ENCODE measurements around the gene APCS. TPM values are rescaled to one million over a fixed set of nuclear protein-coding genes. Genes with fewer than 3 reads are reported as not detected.

Gene APCS
- total RNA-seq, 1 experiment from 2014 or later, result not detected

DNA sequence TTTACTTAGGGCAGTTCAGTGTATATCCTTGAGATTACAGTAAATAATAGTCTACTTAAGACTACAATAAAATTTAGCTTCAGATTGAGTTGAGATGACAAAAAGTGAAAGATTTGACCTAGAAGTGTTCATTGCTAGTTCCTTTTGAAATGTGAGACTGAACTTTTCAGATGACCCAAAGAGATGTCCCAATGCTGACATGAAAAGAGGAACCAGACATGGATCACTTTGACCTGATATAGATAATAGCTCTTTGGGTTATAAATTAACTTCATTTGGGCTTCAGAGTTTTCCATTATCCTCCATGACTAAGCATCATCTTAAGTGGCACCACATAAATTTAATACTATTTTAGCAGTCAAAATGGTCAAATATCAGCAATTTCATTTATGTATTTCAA, 26.1 kb upstream of the APCS start:
- intact Hi-C loops (cut with micrococcal nuclease), result no loop called here
- no peak for DNase-seq
- Histone ChIP-seq H3K36me3 (ENCODE audit: low read depth, low read length) (no peaks in the 10 kb centered on the region), H3K79me2 (ENCODE audit: low read length) (no peaks in the 10 kb centered on the region), H3K9ac (ENCODE audit: low read length) (no peak overlapping the region), H3K4me2 (ENCODE audit: low read length) (no peak overlapping the region), H3K9me3 (ENCODE audit: low read length) (no peaks in the 10 kb centered on the region), H2AFZ (ENCODE audit: low read length) (no peak overlapping the region), H4K20me1 (ENCODE audit: low read length) (no peaks in the 10 kb centered on the region), H3K4me3 (ENCODE audit: low read length) (no peak overlapping the region), H3K9me2 (replicated peaks; ENCODE audit: low read length) (no peaks in the 10 kb centered on the region), H3K27me3 (ENCODE audit: low read length) (peaks cover 7% of the 10 kb centered on the region), H3F3A (ENCODE audit: low read length, unreplicated experiment) (no peaks in the 10 kb centered on the region), H3K27ac (ENCODE audit: low read length) (no peak overlapping the region), H3K4me1 (ENCODE audit: insufficient read depth, low read length) (no peaks in the 10 kb centered on the region)
- ATAC-seq, result no peak
- ChIA-PET POLR2A (ENCODE audit: unreplicated experiment) (no interaction called here), CTCF (no interaction called here)
- no peak for TF ChIP-seq EZH2 (IDR thresholded peaks at IDR 0.05; ENCODE audit: low read length, unreplicated experiment)
- TF ChIP-seq EZH2phosphoT487 (IDR thresholded peaks at IDR 0.05; ENCODE audit: borderline replicate concordance, low read length), result no peak
- TF ChIP-seq, protein P1, sequence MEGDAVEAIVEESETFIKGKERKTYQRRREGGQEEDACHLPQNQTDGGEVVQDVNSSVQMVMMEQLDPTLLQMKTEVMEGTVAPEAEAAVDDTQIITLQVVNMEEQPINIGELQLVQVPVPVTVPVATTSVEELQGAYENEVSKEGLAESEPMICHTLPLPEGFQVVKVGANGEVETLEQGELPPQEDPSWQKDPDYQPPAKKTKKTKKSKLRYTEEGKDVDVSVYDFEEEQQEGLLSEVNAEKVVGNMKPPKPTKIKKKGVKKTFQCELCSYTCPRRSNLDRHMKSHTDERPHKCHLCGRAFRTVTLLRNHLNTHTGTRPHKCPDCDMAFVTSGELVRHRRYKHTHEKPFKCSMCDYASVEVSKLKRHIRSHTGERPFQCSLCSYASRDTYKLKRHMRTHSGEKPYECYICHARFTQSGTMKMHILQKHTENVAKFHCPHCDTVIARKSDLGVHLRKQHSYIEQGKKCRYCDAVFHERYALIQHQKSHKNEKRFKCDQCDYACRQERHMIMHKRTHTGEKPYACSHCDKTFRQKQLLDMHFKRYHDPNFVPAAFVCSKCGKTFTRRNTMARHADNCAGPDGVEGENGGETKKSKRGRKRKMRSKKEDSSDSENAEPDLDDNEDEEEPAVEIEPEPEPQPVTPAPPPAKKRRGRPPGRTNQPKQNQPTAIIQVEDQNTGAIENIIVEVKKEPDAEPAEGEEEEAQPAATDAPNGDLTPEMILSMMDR (conservative IDR thresholded peaks at IDR 0.05; ENCODE audit: low read depth, low read length), result no peak
- no TSS peak for BruUV-seq (replicated peaks)

DNA sequence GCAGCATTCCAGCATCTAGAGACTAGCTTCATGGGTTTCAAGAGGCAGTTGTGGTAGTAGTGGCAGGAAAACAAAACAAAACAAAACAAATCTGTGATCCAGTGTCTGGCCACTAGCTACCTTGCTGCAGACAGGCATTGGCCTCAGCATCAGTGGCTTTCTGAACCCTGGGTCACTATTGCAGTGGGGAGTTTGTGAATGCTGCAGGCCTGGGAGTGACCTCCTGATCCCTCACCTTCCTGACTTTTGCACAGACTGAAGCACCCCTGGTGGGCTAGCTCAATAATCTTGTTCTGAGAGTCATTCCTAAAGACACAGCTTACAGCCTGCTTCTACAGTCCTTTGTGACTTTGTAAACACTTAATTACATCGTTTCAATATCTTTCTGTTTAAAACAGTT, 24.9 kb upstream of the APCS start:
- no peak for DNase-seq
- intact Hi-C loops (cut with micrococcal nuclease), result no loop called here
- H3K4me3 ChIP-seq (ENCODE audit: low read length), result no peak overlapping the region
- H3F3A ChIP-seq (ENCODE audit: low read length, unreplicated experiment), result no peaks in the 10 kb centered on the region
- H3K79me2 ChIP-seq (ENCODE audit: low read length), result no peaks in the 10 kb centered on the region
- H3K27ac ChIP-seq (ENCODE audit: low read length), result no peak overlapping the region
- no peak overlapping the region for H3K4me2 ChIP-seq (ENCODE audit: low read length)
- H2AFZ ChIP-seq (ENCODE audit: low read length), result no peak overlapping the region
- BruUV-seq (replicated peaks), result no TSS peak
- no peaks in the 10 kb centered on the region for H3K9me2 ChIP-seq (replicated peaks; ENCODE audit: low read length)
- POLR2A ChIA-PET (ENCODE audit: unreplicated experiment), result no interaction called here
- H3K36me3 ChIP-seq (ENCODE audit: low read depth, low read length), result no peaks in the 10 kb centered on the region
- H3K4me1 ChIP-seq (ENCODE audit: insufficient read depth, low read length), result no peaks in the 10 kb centered on the region
- peaks cover 7% of the 10 kb centered on the region for H3K27me3 ChIP-seq (ENCODE audit: low read length)
- CTCF ChIA-PET, result no interaction called here
- no peak for TF ChIP-seq EZH2 (IDR thresholded peaks at IDR 0.05; ENCODE audit: low read length, unreplicated experiment)
- no peak for TF ChIP-seq EZH2phosphoT487 (IDR thresholded peaks at IDR 0.05; ENCODE audit: borderline replicate concordance, low read length)
- TF ChIP-seq, protein P1 (conservative IDR thresholded peaks at IDR 0.05; ENCODE audit: low read depth, low read length), result no peak
- no peak overlapping the region for H3K9ac ChIP-seq (ENCODE audit: low read length)
- H3K9me3 ChIP-seq (ENCODE audit: low read length), result no peaks in the 10 kb centered on the region
- ATAC-seq, result no peak
- no peaks in the 10 kb centered on the region for H4K20me1 ChIP-seq (ENCODE audit: low read length)

DNA sequence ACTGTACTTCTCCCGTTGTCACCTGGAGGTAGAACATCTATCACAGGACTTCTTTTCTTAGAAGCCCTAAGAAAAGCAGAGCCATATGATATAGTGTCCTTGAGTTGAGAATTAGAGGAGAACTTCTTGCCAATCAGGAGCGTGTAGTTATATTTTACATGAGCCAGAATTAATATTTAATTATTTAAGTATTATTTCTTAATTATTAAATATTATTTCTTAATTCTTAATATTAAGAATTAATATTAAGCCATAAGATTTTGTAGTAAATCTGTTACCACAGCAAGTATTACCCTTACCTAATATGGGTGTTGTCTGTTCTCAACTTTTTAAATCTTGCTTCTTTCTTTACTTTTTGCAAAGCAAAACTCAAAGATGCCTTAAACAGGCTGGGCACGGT, 10.2 kb upstream of the APCS start:
- Histone ChIP-seq H3K4me3 (ENCODE audit: low read length) (no peak overlapping the region), H3K79me2 (ENCODE audit: low read length) (no peaks in the 10 kb centered on the region), H3K4me2 (ENCODE audit: low read length) (no peak overlapping the region), H2AFZ (ENCODE audit: low read length) (no peak overlapping the region), H3K27ac (ENCODE audit: low read length) (no peak overlapping the region), H3K4me1 (ENCODE audit: insufficient read depth, low read length) (peaks cover 10% of the 10 kb centered on the region), H3K36me3 (ENCODE audit: low read depth, low read length) (no peaks in the 10 kb centered on the region), H4K20me1 (ENCODE audit: low read length) (no peaks in the 10 kb centered on the region), H3K9ac (ENCODE audit: low read length) (no peak overlapping the region), H3K9me3 (ENCODE audit: low read length) (no peaks in the 10 kb centered on the region; the same call in 1 of the 2 replicates), H3K9me2 (replicated peaks; ENCODE audit: low read length) (no peaks in the 10 kb centered on the region), H3K27me3 (ENCODE audit: low read length) (peaks cover 28% of the 10 kb centered on the region), H3F3A (ENCODE audit: low read length, unreplicated experiment) (no peaks in the 10 kb centered on the region)
- CTCF ChIA-PET, result no interaction called here
- ATAC-seq, result no peak
- no peak for TF ChIP-seq EZH2phosphoT487 (IDR thresholded peaks at IDR 0.05; ENCODE audit: borderline replicate concordance, low read length)
- TF ChIP-seq, protein P1 (conservative IDR thresholded peaks at IDR 0.05; ENCODE audit: low read depth, low read length), result no peak
- TF ChIP-seq EZH2 (IDR thresholded peaks at IDR 0.05; ENCODE audit: low read length, unreplicated experiment), result no peak
- POLR2A ChIA-PET (ENCODE audit: unreplicated experiment), result no interaction called here
- no peak for DNase-seq
- intact Hi-C loops (cut with micrococcal nuclease), result no loop called here
- no TSS peak for BruUV-seq (replicated peaks)

Measured in PC-3 (cell line).